GM12878 (cell line): ENCODE data around the gene MDC1. TPM values are rescaled to one million over a fixed set of nuclear protein-coding genes. Genes with fewer than 3 reads are reported as not detected.

Experiments
- ATAC-seq: fragments of 200-7000 bp; cut with Tn5 transposase; 3 replicates; pipeline ENCODE4 v1.9.1; 2020; ENCODE audit warnings: mild to moderate bottlenecking, moderate library complexity
- BruUV-seq: library from RNA; stranded (reverse); fragments of 400-500 nt; replicated peaks from 2 replicates; lab custom pipeline; 2021; lab: Mats Ljungman, UMichigan
- CTCF ChIA-PET: fragments of 300-600 bp; sonication (Branson Sonifier 250); formaldehyde crosslinking; extraction: SDS; loops from one replicate; lab custom pipeline; 2021; ENCODE audit warnings: inconsistent platforms; lab: Yijun Ruan, JAX
- POLR2A ChIA-PET: fragments of 350-600 bp; formaldehyde crosslinking; extraction: SDS; loops from one replicate; lab custom pipeline; 2021; ENCODE audit warnings: inconsistent platforms; lab: Charles Lee
- RAD21 ChIA-PET: fragments of 300-600 bp; sonication (Branson Sonifier 250); formaldehyde crosslinking; loops from one replicate; lab custom pipeline; 2023; ENCODE audit warnings: antibody characterized with exemption; ENCODE audit not compliant: unreplicated experiment; lab: Charles Lee
- SMC1A ChIA-PET: fragments of 300-600 bp; sonication (Branson Sonifier 250); formaldehyde crosslinking; loops from one replicate; lab custom pipeline; 2023; ENCODE audit not compliant: unreplicated experiment, uncharacterized antibody; lab: Charles Lee
- DNase-seq: peaks from one replicate; pipeline ENCODE4 v3.0.0-alpha.2; 2011; ENCODE audit warnings: low read depth, low spot score
- FAIRE-seq: peaks from 3 replicates; lab custom pipeline; 2011; peaks lifted over from hg19 to GRCh38; lab: Jason Lieb, UNC
- H2AFZ ChIP-seq: 2 replicates; pipeline ENCODE4 v1.6.0; 2011; ENCODE audit warnings: low read depth, low read length, control low read depth; ENCODE audit not compliant: control insufficient read depth
- H3K27ac ChIP-seq: 2 replicates; pipeline ENCODE4 v1.5.1; 2011; ENCODE audit warnings: control low read depth; ENCODE audit not compliant: control insufficient read depth, insufficient read depth
- H3K27me3 ChIP-seq, 2 experiments: replicated peaks in 1 of 2; 2 replicates each; pipeline versions ENCODE4 v1.6.0 to v1.6.1; 2011; ENCODE audit warnings: low read length in 1 of 2; ENCODE audit not compliant: control insufficient read depth in 2 of 2, insufficient read depth in 2 of 2
- H3K36me3 ChIP-seq, 2 experiments: 2 replicates each; pipeline ENCODE4 v1.5.1; 2011; ENCODE audit warnings: low read length in 1 of 2; ENCODE audit not compliant: control insufficient read depth in 2 of 2, insufficient read depth in 2 of 2
- H3K4me1 ChIP-seq: 2 replicates; pipeline ENCODE4 v1.6.1; 2011; ENCODE audit warnings: mild to moderate bottlenecking, low read length, moderate library complexity, mixed read lengths; ENCODE audit not compliant: control insufficient read depth, insufficient read depth
- H3K4me2 ChIP-seq: 2 replicates; pipeline ENCODE4 v1.6.0; 2011; ENCODE audit warnings: control low read depth; ENCODE audit not compliant: control insufficient read depth, insufficient read depth
- H3K4me3 ChIP-seq: fragments of 200-600 bp; sonication (generic); 2 replicates; pipeline ENCODE4 v1.5.1; 2016
- H3K79me2 ChIP-seq: 2 replicates; pipeline ENCODE4 v1.6.0; 2011; ENCODE audit warnings: low read length; ENCODE audit not compliant: control insufficient read depth, insufficient read depth
- H3K9ac ChIP-seq: 2 replicates; pipeline ENCODE4 v1.8.0; 2011; ENCODE audit warnings: low read length, control low read depth, mixed read lengths; ENCODE audit not compliant: control insufficient read depth, insufficient read depth
- H3K9me3 ChIP-seq: replicated peaks from 3 replicates; pipeline ENCODE4 v1.5.1; 2011; ENCODE audit warnings: mild to moderate bottlenecking, low read length; ENCODE audit not compliant: control insufficient read depth, insufficient read depth
- H4K20me1 ChIP-seq: 2 replicates; pipeline ENCODE4 v1.6.0; 2011; ENCODE audit not compliant: control insufficient read depth, insufficient read depth
- BHLHE40 ChIP-seq, 2 experiments: fragments of 450-650 bp in 1 of 2; IDR thresholded peaks; 2 replicates each; pipeline ENCODE4 v1.6.1; 2011 to 2017; ENCODE audit warnings: low read depth in 2 of 2, borderline replicate concordance in 1 of 2, improper control_type of control experiment in 1 of 2, low read length in 1 of 2, mild to moderate bottlenecking in 1 of 2
- EGR1 ChIP-seq, 2 experiments: IDR thresholded peaks; 1 replicate in 1 of 2; 2 replicates in 1 of 2; pipeline ENCODE4 v1.6.1; 2011 to 2012; ENCODE audit warnings: low read depth in 2 of 2, low read length in 2 of 2, borderline replicate concordance in 1 of 2, mild to moderate bottlenecking in 1 of 2, moderate library complexity in 1 of 2
- KLF5 ChIP-seq: fragments of 450-650 bp; IDR thresholded peaks from 2 replicates; pipeline ENCODE4 v1.6.1; 2014; ENCODE audit warnings: mild to moderate bottlenecking; ENCODE audit not compliant: partially characterized antibody
- NR2F1 ChIP-seq: fragments of 450-650 bp; conservative IDR thresholded peaks from 2 replicates; pipeline ENCODE4 v1.6.1; 2017; ENCODE audit warnings: mild to moderate bottlenecking
- NRF1 ChIP-seq: conservative IDR thresholded peaks from 2 replicates; pipeline ENCODE4 v1.6.1; 2011; ENCODE audit warnings: mild to moderate bottlenecking, low read depth, low read length, improper control_type of control experiment
- RAD21 ChIP-seq: IDR thresholded peaks from 2 replicates; pipeline ENCODE4 v1.6.1; 2011; ENCODE audit warnings: mild to moderate bottlenecking, low read depth, low read length, moderate library complexity; ENCODE audit not compliant: insufficient read depth
- TCF7 ChIP-seq: IDR thresholded peaks from 2 replicates; pipeline ENCODE4 v1.6.1; 2014; ENCODE audit warnings: antibody characterized with exemption, borderline replicate concordance
- ZNF207 ChIP-seq: fragments of 450-650 bp; IDR thresholded peaks from 2 replicates; pipeline ENCODE4 v1.6.1; 2014; ENCODE audit warnings: antibody characterized with exemption, mild to moderate bottlenecking, borderline replicate concordance
- ZNF274 ChIP-seq: IDR thresholded peaks from one replicate; pipeline ENCODE4 v1.8.0; 2011; ENCODE audit not compliant: insufficient read length, insufficient read depth
- WGBS: methylation state at CpG from one replicate; pipeline ENCODE4 v1.1.6; 2016; ENCODE audit warnings: low lambda C conversion rate; ENCODE audit not compliant: insufficient replicate concordance, insufficient coverage; ENCODE audit errors: missing lambda C conversion rate; 5-methylcytosine and 5-hydroxymethylcytosine counted together
- in situ Hi-C: fragments of 300-500 bp; cut with MboI; formaldehyde crosslinking; loops from 9 replicates; pipeline ENCODE4 v1.14.3; 2018; ENCODE audit warnings: mixed read lengths
- intact Hi-C: fragments of 100-400 bp; cut with micrococcal nuclease; formaldehyde crosslinking; loops from one replicate; pipeline ENCODE4 v1.14.2; 2022; ENCODE audit not compliant: unreplicated experiment
- polyA plus RNA-seq, 11 experiments: library from polyadenylated mRNA; depleted of rRNA in 4 of 11; unstranded in 6 of 11; stranded (reverse) in 5 of 11; fragments of >200 nt; fragmentation: Nextera tagmentation in 4 of 11; fragmentation: Illumina TruSeq in 1 of 11; extraction: Ambion mirVana in 4 of 11; extraction: Trizol in 1 of 11; gene quantifications; 1 replicate in 1 of 11; 2 replicates in 10 of 11; pipeline versions ENCODE4 v1.2.1 to v1.2.3, GENCODE V29; 2011 to 2016; ENCODE audit warnings: inconsistent platforms in 2 of 11, missing spikeins in 2 of 11, low read depth in 1 of 11
- small RNA-seq: library from RNA; depleted of rRNA; stranded (forward); fragments of <200 nt; gene quantifications from one replicate; pipeline ENCODE3, GENCODE V24; 2014
- total RNA-seq, 4 experiments: library from RNA; depleted of rRNA in 3 of 4; stranded (reverse); fragments of >200 nt in 3 of 4; fragmentation: Illumina TruSeq in 1 of 4; extraction: Trizol in 1 of 4; gene quantifications; 2 replicates each; pipeline versions ENCODE4 v1.2.1 to v1.2.3, GENCODE V29; 2013 to 2021
- TF ChIP-seq, protein P1 (sequence below): IDR thresholded peaks from 2 replicates; pipeline ENCODE4 v1.6.1; 2011; ENCODE audit warnings: mild to moderate bottlenecking, low read depth, low read length, moderate library complexity; ENCODE audit not compliant: insufficient replicate concordance

Gene MDC1
- total and polyA plus RNA-seq, 10 of the 15 experiments (the other 5 are each of a cell fraction or from before 2014, with no cell fraction given) = 5.1 to 62.5 (median 22.4) TPM

GRCh38 chr6:30654798-30655742 is 62.0 kb downstream of the MDC1 start (continued):
- no peak for TF ChIP-seq EGR1 (IDR thresholded peaks at IDR 0.05; ENCODE audit: borderline replicate concordance in 1 of 2, low read depth in 2 of 2, low read length in 2 of 2)
- TF ChIP-seq NR2F1 = no peak

GRCh38 chr6:30651143-30651542 is 65.9 kb downstream of the MDC1 start:
- H3K4me2 ChIP-seq = no peak overlapping the region
- ChIA-PET CTCF (interaction anchor here (1.2 to 1.4 kb wide), 2 partner anchors 27 to 41 kb away, joined by 3 read pairs; no protein-coding TSS in a partner anchor), SMC1A (interaction anchor here (0.7 to 0.8 kb wide), 2 partner anchors 19 to 72 kb away, joined by 3 read pairs; no protein-coding TSS in a partner anchor), POLR2A (interaction anchor here (0.6 to 1.4 kb wide), 3 partner anchors 11 to 907 kb away, joined by 3 read pairs; no protein-coding TSS in a partner anchor), RAD21 (no interaction called here)
- no peak overlapping the region for H2AFZ ChIP-seq
- TF ChIP-seq ZNF274 = no peak
- TF ChIP-seq RAD21 = no peak
- no peak for TF ChIP-seq NRF1
- TF ChIP-seq, protein P1, sequence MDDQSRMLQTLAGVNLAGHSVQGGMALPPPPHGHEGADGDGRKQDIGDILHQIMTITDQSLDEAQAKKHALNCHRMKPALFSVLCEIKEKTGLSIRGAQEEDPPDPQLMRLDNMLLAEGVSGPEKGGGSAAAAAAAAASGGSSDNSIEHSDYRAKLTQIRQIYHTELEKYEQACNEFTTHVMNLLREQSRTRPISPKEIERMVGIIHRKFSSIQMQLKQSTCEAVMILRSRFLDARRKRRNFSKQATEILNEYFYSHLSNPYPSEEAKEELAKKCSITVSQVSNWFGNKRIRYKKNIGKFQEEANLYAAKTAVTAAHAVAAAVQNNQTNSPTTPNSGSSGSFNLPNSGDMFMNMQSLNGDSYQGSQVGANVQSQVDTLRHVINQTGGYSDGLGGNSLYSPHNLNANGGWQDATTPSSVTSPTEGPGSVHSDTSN = no peak
- no peak for TF ChIP-seq ZNF207
- no peak for TF ChIP-seq BHLHE40 (IDR thresholded peaks at IDR 0.05; ENCODE audit: borderline replicate concordance in 1 of 2, low read depth in 2 of 2, low read length in 1 of 2)
- TF ChIP-seq TCF7 = no peak
- no peak for TF ChIP-seq KLF5
- intact Hi-C loops = no loop called here
- no peaks in the 10 kb centered on the region for H4K20me1 ChIP-seq
- no peak overlapping the region for H3K4me3 ChIP-seq
- no peak overlapping the region for H3K27ac ChIP-seq
- peaks cover 16% of the 10 kb centered on the region for H3K79me2 ChIP-seq
- FAIRE-seq = no peak
- H3K9ac ChIP-seq = no peak overlapping the region
- no peak for ATAC-seq
- DNase-seq = no peak
- H3K36me3 ChIP-seq = peaks cover 11 to 17% of the 10 kb centered on the region in 2 experiments
- H3K9me3 ChIP-seq = no peaks in the 10 kb centered on the region
- H3K4me1 ChIP-seq = peaks cover 2% of the 10 kb centered on the region; the same call in 1 of the 2 replicates
- BruUV-seq = no TSS peak
- H3K27me3 ChIP-seq = no peaks in the 10 kb centered on the region
- 50% methylated on average over 11 of the region's 12 CpGs for WGBS
- in situ Hi-C loops = no loop called here

Small RNAs within 50 kb of the gene (small RNA-seq; reads per million reads assigned to genes)
- not detected for gene RF00019
- gene RN7SL353P = not detected

Other genes with a start within 250 kb of the MDC1 start
Only the 7 nearest of the 19 such genes appear.
- gene C6orf136, start 70.1 kb downstream of the MDC1 start, total RNA-seq (2014; rRNA removed) = 11.4 and 13.5 TPM in 2 replicates
- 5.2 and 7.0 TPM in 2 replicates for gene C6orf136, start 70.1 kb downstream of the MDC1 start, total RNA-seq (2014; rRNA removed; fragmentation: Illumina TruSeq; extraction: Trizol)
- 24.1 and 27.5 TPM in 2 replicates for gene C6orf136, start 70.1 kb downstream of the MDC1 start, total RNA-seq (2021)
- 5.2 and 11.0 TPM in 2 replicates for gene C6orf136, start 70.1 kb downstream of the MDC1 start, polyA plus RNA-seq (2011; rRNA removed)
- 14.5 and 18.1 TPM in 2 replicates for gene C6orf136, start 70.1 kb downstream of the MDC1 start, polyA plus RNA-seq (2014; fragmentation: Illumina TruSeq; extraction: Trizol)
- 10 to 100 TPM in 1 of 2 experiments, 1 to 10 TPM in 1; 10.0 to 14.6 TPM for gene C6orf136, start 70.1 kb downstream of the MDC1 start, polyA plus RNA-seq (2014; fragmentation: Nextera tagmentation; extraction: Ambion mirVana)
- 21.1 and 23.7 TPM in 2 replicates for gene C6orf136, start 70.1 kb downstream of the MDC1 start, polyA plus RNA-seq (2014; rRNA removed)
- 10 to 100 TPM; 15.3 to 15.7 TPM for gene C6orf136, start 70.1 kb downstream of the MDC1 start, polyA plus RNA-seq (2016; fragmentation: Nextera tagmentation; extraction: Ambion mirVana)
- 39.5 and 40.0 TPM in 2 replicates for gene DHX16, start 44.3 kb downstream of the MDC1 start, total RNA-seq (2014; rRNA removed)
- gene DHX16, start 44.3 kb downstream of the MDC1 start, total RNA-seq (2014; rRNA removed; fragmentation: Illumina TruSeq; extraction: Trizol) = 35.6 and 38.1 TPM in 2 replicates
- 30.3 and 31.8 TPM in 2 replicates for gene DHX16, start 44.3 kb downstream of the MDC1 start, total RNA-seq (2021)
- gene DHX16, start 44.3 kb downstream of the MDC1 start, polyA plus RNA-seq (2011; rRNA removed) = 27.5 and 36.3 TPM in 2 replicates
- 26.8 and 41.0 TPM in 2 replicates for gene DHX16, start 44.3 kb downstream of the MDC1 start, polyA plus RNA-seq (2014; fragmentation: Illumina TruSeq; extraction: Trizol)
- 10 to 100 TPM; 10.1 to 17.7 TPM for gene DHX16, start 44.3 kb downstream of the MDC1 start, polyA plus RNA-seq (2014; fragmentation: Nextera tagmentation; extraction: Ambion mirVana)
- 38.4 and 41.4 TPM in 2 replicates for gene DHX16, start 44.3 kb downstream of the MDC1 start, polyA plus RNA-seq (2014; rRNA removed)
- 10 to 100 TPM; 40.3 to 41.4 TPM for gene DHX16, start 44.3 kb downstream of the MDC1 start, polyA plus RNA-seq (2016; fragmentation: Nextera tagmentation; extraction: Ambion mirVana)
- gene PPP1R18, start 30.6 kb downstream of the MDC1 start, total RNA-seq (2014; rRNA removed) = 47.4 and 51.3 TPM in 2 replicates
- gene PPP1R18, start 30.6 kb downstream of the MDC1 start, total RNA-seq (2014; rRNA removed; fragmentation: Illumina TruSeq; extraction: Trizol) = 50.4 and 54.0 TPM in 2 replicates
- 99.2 and 100 TPM in 2 replicates for gene PPP1R18, start 30.6 kb downstream of the MDC1 start, total RNA-seq (2021)
- 78.3 and 114 TPM in 2 replicates for gene PPP1R18, start 30.6 kb downstream of the MDC1 start, polyA plus RNA-seq (2011; rRNA removed)
- 109 and 119 TPM in 2 replicates for gene PPP1R18, start 30.6 kb downstream of the MDC1 start, polyA plus RNA-seq (2014; fragmentation: Illumina TruSeq; extraction: Trizol)
- 10 to 100 TPM; 21.0 to 24.0 TPM for gene PPP1R18, start 30.6 kb downstream of the MDC1 start, polyA plus RNA-seq (2014; fragmentation: Nextera tagmentation; extraction: Ambion mirVana)
- gene PPP1R18, start 30.6 kb downstream of the MDC1 start, polyA plus RNA-seq (2014; rRNA removed) = 72.3 and 86.2 TPM in 2 replicates
- 10 to 100 TPM; 46.3 to 50.7 TPM for gene PPP1R18, start 30.6 kb downstream of the MDC1 start, polyA plus RNA-seq (2016; fragmentation: Nextera tagmentation; extraction: Ambion mirVana)
- 14.8 and 17.7 TPM in 2 replicates for gene NRM, start 26.3 kb downstream of the MDC1 start, total RNA-seq (2014; rRNA removed)
- gene NRM, start 26.3 kb downstream of the MDC1 start, total RNA-seq (2014; rRNA removed; fragmentation: Illumina TruSeq; extraction: Trizol) = 14.7 and 15.4 TPM in 2 replicates
- 39.0 and 39.3 TPM in 2 replicates for gene NRM, start 26.3 kb downstream of the MDC1 start, total RNA-seq (2021)
- 7.6 and 18.7 TPM in 2 replicates for gene NRM, start 26.3 kb downstream of the MDC1 start, polyA plus RNA-seq (2011; rRNA removed)
- 35.8 and 46.7 TPM in 2 replicates for gene NRM, start 26.3 kb downstream of the MDC1 start, polyA plus RNA-seq (2014; fragmentation: Illumina TruSeq; extraction: Trizol)
- gene NRM, start 26.3 kb downstream of the MDC1 start, polyA plus RNA-seq (2014; fragmentation: Nextera tagmentation; extraction: Ambion mirVana) = 10 to 100 TPM; 19.1 to 23.7 TPM
- 34.3 and 35.7 TPM in 2 replicates for gene NRM, start 26.3 kb downstream of the MDC1 start, polyA plus RNA-seq (2014; rRNA removed)
- 10 to 100 TPM; 36.6 to 37.5 TPM for gene NRM, start 26.3 kb downstream of the MDC1 start, polyA plus RNA-seq (2016; fragmentation: Nextera tagmentation; extraction: Ambion mirVana)
- gene TUBB, start 3.1 kb upstream of the MDC1 start, total RNA-seq (2014; rRNA removed) = 1,600 and 1,662 TPM in 2 replicates
- gene TUBB, start 3.1 kb upstream of the MDC1 start, total RNA-seq (2014; rRNA removed; fragmentation: Illumina TruSeq; extraction: Trizol) = 1,225 and 1,242 TPM in 2 replicates
- 1,685 and 1,700 TPM in 2 replicates for gene TUBB, start 3.1 kb upstream of the MDC1 start, total RNA-seq (2021)
- 1,703 and 2,596 TPM in 2 replicates for gene TUBB, start 3.1 kb upstream of the MDC1 start, polyA plus RNA-seq (2011; rRNA removed)
- gene TUBB, start 3.1 kb upstream of the MDC1 start, polyA plus RNA-seq (2014; fragmentation: Illumina TruSeq; extraction: Trizol) = 2,402 and 3,052 TPM in 2 replicates
- 1,000 to 10,000 TPM; 1,039 to 1,376 TPM for gene TUBB, start 3.1 kb upstream of the MDC1 start, polyA plus RNA-seq (2014; fragmentation: Nextera tagmentation; extraction: Ambion mirVana)
- 2,367 and 2,490 TPM in 2 replicates for gene TUBB, start 3.1 kb upstream of the MDC1 start, polyA plus RNA-seq (2014; rRNA removed)
- 1,000 to 10,000 TPM; 1,510 to 1,651 TPM for gene TUBB, start 3.1 kb upstream of the MDC1 start, polyA plus RNA-seq (2016; fragmentation: Nextera tagmentation; extraction: Ambion mirVana)
- 98.4 and 102 TPM in 2 replicates for gene FLOT1, start 25.4 kb upstream of the MDC1 start, total RNA-seq (2014; rRNA removed)
- gene FLOT1, start 25.4 kb upstream of the MDC1 start, total RNA-seq (2014; rRNA removed; fragmentation: Illumina TruSeq; extraction: Trizol) = 71.2 and 73.6 TPM in 2 replicates
- gene FLOT1, start 25.4 kb upstream of the MDC1 start, total RNA-seq (2021) = 111 and 115 TPM in 2 replicates
- gene FLOT1, start 25.4 kb upstream of the MDC1 start, polyA plus RNA-seq (2011; rRNA removed) = 113 and 153 TPM in 2 replicates
- gene FLOT1, start 25.4 kb upstream of the MDC1 start, polyA plus RNA-seq (2014; fragmentation: Illumina TruSeq; extraction: Trizol) = 102 and 112 TPM in 2 replicates
- gene FLOT1, start 25.4 kb upstream of the MDC1 start, polyA plus RNA-seq (2014; fragmentation: Nextera tagmentation; extraction: Ambion mirVana) = 10 to 100 TPM; 12.3 to 16.8 TPM
- gene FLOT1, start 25.4 kb upstream of the MDC1 start, polyA plus RNA-seq (2014; rRNA removed) = 140 and 153 TPM in 2 replicates
- gene FLOT1, start 25.4 kb upstream of the MDC1 start, polyA plus RNA-seq (2016; fragmentation: Nextera tagmentation; extraction: Ambion mirVana) = 100 to 1,000 TPM; 114 to 119 TPM
- gene IER3, start 27.3 kb upstream of the MDC1 start, total RNA-seq (2014; rRNA removed) = 67.2 and 71.6 TPM in 2 replicates
- 42.0 and 43.2 TPM in 2 replicates for gene IER3, start 27.3 kb upstream of the MDC1 start, total RNA-seq (2014; rRNA removed; fragmentation: Illumina TruSeq; extraction: Trizol)
- gene IER3, start 27.3 kb upstream of the MDC1 start, total RNA-seq (2021) = 65.8 and 80.7 TPM in 2 replicates
- 100 and 104 TPM in 2 replicates for gene IER3, start 27.3 kb upstream of the MDC1 start, polyA plus RNA-seq (2011; rRNA removed)
- gene IER3, start 27.3 kb upstream of the MDC1 start, polyA plus RNA-seq (2014; fragmentation: Illumina TruSeq; extraction: Trizol) = 8.3 and 22.5 TPM in 2 replicates
- gene IER3, start 27.3 kb upstream of the MDC1 start, polyA plus RNA-seq (2014; fragmentation: Nextera tagmentation; extraction: Ambion mirVana) = 1 to 10 TPM; 1.9 to 7.3 TPM
- 63.8 and 71.6 TPM in 2 replicates for gene IER3, start 27.3 kb upstream of the MDC1 start, polyA plus RNA-seq (2014; rRNA removed)
- 10 to 100 TPM; 16.1 to 19.5 TPM for gene IER3, start 27.3 kb upstream of the MDC1 start, polyA plus RNA-seq (2016; fragmentation: Nextera tagmentation; extraction: Ambion mirVana)